Measurements from ENCODE around the gene RPL36.

RPL36 gene

DNA sequence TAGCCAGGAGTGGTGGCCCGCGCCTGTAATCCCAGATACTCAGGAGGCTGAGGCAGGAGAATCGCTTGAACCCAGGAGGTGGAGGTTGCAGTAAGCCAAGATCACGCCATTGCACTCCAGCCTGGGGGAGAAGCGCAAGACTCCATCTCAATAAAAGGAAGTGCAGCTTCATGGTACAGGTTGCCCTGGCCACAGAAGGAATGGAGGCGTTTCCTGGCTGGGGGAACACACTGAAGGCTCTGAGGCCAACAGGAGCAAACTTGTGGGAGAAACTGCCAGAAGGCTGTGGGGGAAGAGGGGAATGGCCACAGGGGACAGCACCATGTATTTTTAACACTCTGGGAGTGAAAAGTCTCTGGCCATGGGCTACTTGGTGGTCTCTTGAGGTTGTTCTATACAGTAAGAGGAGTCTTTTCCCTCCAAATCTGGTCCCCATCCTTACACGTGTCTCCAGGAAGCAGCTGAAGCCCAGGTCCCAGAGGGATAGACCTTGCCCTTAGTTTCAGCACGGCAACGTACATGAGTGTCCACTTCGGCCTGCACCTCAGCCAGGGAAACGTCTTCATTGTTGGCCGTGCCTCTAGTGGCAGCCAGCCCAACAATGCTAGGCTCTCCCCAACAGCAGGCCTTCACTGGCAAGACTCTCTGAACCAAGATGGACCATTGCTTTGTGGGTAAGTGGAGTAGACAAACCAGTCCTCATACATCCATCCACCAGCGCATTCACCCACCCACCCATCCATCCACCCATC lies 17.2 kb upstream of the RPL36 start:
- no peak for DNase-seq (ENCODE audit: extremely low spot score, insufficient read length, low read depth)
- no peak for FAIRE-seq

DNA sequence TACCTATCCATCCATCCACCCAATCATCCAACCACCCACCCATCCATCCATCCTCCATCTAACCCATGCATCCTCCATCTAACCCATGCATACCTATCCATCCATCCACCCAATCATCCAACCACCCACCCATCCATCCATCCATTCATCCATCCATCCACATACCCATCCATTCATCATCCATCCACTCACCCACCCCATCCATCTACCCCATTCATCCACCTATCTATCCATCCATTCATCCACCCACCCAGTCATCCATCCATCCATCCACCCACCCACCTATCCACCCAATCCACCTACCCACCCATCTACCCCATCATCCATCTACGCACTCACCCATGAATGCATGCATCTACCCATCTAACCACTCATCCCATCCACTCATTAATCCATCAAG lies 16.3 kb upstream of the RPL36 start:
- FAIRE-seq (no peak), DNase-seq (ENCODE audit: extremely low spot score, insufficient read length, low read depth) (no peak)

DNA sequence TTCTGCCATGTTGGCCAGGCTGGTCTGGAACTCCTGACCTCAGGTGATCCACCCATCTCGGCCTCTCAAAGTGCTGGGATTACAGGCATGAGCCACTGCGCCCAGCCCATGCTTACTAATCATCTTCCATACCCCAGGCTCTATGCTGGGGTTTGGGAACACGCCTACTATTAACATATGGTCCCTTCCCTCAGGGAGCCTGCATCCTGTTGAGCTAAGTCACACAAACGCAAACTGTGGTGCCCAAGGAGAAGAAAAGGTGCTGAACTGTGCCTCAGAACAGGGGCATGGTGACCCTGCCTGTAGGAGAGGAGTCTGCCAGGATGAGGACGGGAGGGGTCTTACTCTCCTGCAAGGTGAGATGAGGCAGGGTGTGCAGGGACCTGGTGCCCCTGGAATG lies 15.4 kb upstream of the RPL36 start:
- DNase-seq (ENCODE audit: extremely low spot score, insufficient read length, low read depth) = no peak

DNA sequence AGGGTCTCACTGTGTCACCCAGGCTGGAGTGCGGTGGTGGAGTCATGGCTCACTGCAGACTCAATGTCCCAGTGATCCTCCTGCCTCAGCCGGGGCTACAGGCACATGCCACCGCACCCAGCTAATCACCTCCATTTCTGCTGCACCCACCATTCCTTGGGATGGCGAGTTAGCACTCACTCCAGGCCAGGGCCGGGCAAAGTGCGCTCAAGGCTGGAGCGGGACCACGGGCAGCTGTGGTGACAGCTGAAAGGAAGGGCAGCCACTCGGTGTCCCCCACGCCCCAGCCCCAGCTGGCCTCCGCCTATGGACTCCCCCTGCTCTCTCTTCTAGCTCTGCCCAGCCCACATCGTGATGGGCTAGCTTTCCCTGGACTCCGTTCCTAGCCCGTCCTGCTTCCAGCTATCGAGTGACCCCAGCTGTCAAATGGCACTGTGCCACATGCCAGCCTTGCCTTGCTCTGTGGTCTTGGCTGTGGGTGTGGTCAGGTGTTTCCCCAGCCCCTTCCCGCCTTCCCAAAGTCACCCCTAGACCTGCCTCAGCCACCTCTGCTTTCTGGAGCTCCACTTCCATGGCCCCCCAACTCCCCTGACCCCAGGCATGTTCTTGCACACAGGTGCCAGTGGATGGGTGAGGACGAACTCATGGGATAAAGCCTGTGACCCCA lies 13.9 kb upstream of the RPL36 start:
- DNase-seq (ENCODE audit: extremely low spot score, insufficient read length, low read depth) (no peak), FAIRE-seq (no peak)

More for the DNA sequence above, 15.4 kb upstream of the RPL36 start:
- no peak for FAIRE-seq

DNA sequence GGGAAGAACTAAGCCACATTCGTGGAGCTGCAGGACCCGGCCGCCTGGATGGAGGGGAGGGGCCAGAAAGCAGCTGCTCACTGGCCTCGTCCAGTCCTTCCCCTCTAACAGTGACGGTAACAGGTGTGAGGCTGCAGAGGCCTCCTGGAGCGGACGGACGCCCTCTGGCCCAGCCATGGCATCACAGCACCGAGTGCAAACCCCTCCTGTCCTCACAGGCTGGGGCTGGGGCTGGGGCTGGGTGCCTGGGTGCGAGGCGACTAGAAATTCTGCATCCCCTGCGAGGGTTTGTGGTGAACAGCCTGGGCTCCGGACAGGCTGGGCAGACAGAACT lies 13.4 kb upstream of the RPL36 start:
- DNase-seq (ENCODE audit: extremely low spot score, insufficient read length, low read depth) (no peak), FAIRE-seq (no peak)

DNA sequence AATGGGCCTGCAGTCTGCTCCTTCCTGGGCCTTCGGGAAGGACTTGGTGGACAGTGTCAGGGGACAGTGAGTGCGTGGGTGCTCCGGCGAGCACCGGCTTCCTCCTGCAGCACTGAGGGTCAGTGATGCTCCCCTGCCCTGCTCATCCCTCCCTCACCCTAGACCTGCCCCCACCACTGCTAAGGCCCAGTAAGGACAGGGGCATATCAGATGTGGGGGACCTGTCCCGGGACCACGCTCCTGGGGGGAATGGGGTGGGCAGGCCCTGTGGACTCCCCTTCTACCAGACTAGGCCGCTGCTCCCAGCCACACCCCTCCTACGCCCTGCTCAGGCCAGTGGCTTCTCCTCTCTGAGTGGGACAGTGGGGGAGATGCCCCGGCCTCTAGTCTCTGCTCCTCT lies 13.0 kb upstream of the RPL36 start:
- FAIRE-seq = no peak

DNA sequence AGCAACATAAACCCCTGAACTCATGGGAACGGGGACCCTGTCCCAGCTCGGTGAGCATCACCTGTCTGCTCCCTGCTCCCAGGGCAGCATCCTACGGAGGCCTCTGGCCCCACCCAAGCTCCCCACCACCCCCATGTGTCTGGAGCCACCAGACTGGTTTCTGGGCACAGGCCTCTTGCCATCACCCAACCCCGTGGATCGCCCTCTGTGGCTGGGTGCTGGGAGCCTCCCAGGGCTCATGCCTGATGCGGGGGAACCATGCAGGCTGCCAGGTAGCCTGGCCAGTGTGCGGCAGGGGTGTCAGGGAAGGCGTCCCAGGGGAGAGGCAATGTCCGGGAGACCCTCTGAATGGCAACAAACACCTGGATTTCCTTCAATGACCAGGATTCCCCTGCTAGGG lies 12.5 kb upstream of the RPL36 start:
- no peak for DNase-seq (ENCODE audit: extremely low spot score, insufficient read length, low read depth)
- FAIRE-seq = no peak

More for the DNA sequence above, 13.0 kb upstream of the RPL36 start:
- no peak for DNase-seq (ENCODE audit: extremely low spot score, insufficient read length, low read depth)

DNA sequence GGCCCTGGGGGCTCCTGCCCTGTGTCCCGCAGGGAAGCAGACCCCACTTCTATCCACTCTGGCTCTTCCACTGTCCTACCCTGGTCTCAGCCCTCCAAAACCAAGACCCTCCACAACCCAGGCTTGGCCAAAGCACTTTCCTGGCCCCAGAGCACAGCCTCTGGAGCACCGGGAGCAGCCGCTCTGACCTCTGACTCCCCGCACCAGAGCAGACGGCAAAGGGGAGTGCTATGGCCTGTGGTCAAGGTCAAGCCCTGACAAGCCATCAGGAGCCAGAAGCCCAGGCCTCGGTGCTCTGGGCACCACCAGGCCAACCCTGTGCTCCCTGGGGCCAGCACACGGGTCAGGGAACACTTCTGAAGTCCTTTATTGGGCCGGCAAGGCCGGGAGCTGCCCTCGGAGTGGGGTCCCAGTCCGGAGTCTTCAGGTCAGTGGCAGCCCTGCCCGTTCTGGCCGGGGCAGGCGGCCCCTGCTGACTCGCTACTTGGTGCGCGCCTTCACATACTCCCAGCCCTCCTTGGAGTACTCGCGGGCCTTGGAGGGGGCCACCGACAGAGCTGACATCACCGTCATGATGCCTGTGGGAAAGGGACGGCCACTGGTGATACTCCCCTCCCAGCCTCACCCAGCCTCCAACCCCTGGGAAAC lies 11.9 kb upstream of the RPL36 start:
- FAIRE-seq = no peak
- DNase-seq (ENCODE audit: extremely low spot score, insufficient read length, low read depth) = no peak

DNA sequence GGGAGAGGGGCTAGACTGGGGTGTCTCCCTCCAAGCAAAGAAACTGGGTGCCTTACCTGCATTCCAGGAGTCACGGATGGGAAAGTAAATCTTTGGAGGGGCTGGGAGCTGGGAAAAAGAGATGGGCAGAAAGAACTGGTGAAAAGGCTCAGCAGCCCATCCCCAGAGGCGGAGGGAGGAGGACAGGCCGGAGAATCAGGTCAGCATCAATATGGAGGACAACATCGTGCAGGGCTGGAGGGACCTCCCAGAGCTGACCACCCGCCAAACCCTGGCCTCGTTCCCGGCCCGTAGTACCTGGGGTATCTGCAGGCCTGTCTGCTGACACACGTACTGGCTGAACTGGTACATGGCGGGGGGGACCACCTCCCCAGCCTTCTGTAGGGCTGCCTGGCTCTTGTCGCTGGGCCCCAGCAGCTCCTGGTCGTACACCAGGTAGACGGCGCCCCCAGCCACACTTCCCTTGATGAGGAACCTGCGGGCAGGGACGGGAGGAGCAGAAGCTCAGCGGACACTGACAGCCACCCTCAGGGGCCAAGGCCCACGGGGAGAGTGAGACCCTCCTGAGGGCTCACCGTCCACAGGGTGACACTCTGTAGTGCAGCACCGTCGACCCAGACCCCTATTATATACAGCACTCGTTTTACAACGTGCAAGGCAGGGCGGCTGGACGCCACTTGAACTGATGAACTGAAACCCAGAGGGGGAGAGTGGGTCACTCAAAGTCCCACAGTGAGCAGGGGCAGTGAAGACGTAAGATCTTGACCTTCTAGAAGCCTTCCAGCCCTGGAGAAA lies 10.6 kb upstream of the RPL36 start:
- DNase-seq (ENCODE audit: extremely low spot score, insufficient read length, low read depth) (no peak), FAIRE-seq (no peak)

DNA sequence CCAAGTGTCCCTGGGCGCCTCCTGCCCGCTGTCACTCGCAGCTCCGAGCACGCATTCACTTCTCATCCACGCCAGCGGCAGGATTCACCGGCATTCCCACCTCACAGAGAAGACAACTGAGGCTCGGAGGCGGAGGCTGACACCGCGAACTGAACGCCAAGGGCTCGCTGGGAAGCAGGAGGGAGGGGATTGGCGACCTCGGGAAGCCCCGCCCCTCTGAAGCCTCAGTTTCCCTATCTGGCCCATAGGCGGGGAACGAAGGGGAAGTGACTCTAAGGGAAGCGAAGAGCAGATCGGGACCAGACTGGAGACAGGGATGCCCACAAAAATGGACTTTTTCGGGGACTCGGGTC lies 10.0 kb upstream of the RPL36 start:
- no peak for DNase-seq (ENCODE audit: extremely low spot score, insufficient read length, low read depth)
- no peak for FAIRE-seq

DNA sequence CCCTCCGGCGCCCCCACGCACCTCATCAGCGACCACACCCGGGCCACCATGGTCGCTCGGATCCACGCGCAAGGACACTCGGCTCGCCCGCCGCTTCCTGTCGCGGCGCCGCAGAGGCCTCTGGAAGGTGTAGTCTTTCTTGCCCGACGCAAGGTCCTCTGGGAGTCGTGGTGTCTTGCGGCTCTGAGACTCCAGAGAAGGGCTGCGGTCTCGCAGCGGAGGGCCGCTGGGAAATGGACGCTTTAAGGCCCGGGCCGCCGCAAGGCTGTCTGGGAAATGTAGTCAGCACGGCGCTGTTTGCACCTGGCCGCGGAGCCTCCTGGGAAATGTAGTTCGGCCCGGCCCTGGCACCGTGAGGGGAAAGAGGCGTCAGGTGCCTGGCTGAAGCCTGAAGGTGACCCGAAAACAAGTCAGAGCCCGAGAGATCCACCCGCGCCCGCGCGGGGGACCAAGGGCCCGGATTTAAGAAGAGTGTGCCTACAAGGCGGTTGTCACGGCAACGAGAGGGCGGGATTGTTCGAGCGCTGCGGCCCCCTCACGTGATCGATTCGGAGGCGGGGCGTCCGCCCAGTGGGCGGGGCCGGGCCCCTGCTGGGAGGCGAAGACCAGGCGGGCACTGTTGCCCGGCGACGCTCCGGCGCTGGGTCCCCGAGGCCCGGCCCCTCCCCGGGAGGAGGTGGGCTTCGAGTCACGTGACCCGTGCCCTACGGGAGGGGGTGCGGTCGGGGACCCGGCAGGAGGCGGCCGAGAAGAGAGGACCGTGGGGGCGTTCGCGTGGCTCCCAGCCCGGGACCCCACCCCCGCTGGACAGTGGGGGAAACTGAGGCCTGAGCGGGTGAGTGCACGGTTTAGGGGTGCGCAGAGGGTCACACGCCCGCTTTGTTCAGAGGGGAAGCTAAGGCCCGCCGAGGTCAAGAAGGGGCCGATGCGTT lies 9.4 kb upstream of the RPL36 start, which contains the start of the genes HSD11B1L and MICOS13:
Gene HSD11B1L, plus strand, starts transcription at position 591 of the 932 bp plus-strand sequence. CDS start 3,806 bp downstream, outside the sequence.
Gene MICOS13, minus strand, starts transcription at position 80 of the 932 bp plus-strand sequence. Its CDS starts 30 bp downstream, at position 50.
- peak; percentile 92 for DNase-seq (ENCODE audit: extremely low spot score, insufficient read length, low read depth)

DNA sequence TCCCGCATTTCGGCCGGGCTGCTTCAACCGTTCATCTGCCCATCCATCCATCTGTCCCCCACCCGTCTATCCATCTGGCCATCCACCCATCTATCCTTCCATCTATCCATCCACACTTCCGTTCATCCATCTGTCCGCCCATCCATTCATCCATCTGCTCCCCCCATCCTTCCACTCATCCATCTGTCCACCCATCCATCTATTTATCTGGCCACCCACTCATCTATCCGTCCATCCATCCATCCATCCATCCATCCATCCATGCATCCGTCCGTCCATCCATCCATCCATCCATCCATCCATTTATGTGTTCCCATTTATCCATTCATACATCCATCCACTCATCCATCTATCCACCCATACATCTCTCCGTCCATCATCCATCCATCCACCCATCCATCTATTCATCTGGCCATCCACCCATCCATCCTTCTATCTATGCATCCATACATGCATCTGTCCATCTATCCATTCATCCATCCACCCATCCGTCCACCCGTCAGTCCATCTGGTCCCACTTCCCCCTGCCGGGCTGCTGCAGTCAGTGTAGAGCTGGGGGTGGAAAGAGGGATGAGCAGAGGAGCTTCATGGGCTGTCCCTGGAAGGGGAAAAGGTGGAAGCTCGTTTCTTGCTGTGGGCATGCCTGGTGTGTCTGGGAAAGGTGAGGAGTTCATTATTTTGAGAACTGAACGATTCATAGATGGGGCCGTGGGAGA lies 8.5 kb upstream of the RPL36 start:
- DNase-seq (ENCODE audit: extremely low spot score, insufficient read length, low read depth) = no peak
- no peak for FAIRE-seq

More for the DNA sequence above, 9.4 kb upstream of the RPL36 start, which contains the start of the genes HSD11B1L and MICOS13:
- peak; percentile 100 for FAIRE-seq

DNA sequence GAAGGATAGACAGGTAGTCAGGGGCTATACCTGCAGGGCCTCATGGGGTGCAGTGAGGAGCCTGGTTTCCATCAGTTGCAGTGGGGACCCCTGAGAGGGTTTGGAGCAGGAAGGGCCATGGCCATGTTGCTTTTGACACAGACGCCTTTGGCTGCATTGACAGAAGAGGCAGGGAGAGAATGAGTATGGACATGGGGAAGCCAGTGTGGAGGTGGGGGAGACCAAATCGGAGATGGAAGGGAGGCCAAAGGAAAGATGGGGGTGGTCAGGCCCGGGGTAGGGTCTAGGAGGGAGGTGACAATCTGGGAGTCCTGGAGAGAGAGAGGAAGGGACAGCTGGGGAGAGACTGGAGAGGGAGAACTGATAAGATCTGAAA lies 8.0 kb upstream of the RPL36 start:
- DNase-seq (ENCODE audit: extremely low spot score, insufficient read length, low read depth) = no peak
- FAIRE-seq = no peak

DNA sequence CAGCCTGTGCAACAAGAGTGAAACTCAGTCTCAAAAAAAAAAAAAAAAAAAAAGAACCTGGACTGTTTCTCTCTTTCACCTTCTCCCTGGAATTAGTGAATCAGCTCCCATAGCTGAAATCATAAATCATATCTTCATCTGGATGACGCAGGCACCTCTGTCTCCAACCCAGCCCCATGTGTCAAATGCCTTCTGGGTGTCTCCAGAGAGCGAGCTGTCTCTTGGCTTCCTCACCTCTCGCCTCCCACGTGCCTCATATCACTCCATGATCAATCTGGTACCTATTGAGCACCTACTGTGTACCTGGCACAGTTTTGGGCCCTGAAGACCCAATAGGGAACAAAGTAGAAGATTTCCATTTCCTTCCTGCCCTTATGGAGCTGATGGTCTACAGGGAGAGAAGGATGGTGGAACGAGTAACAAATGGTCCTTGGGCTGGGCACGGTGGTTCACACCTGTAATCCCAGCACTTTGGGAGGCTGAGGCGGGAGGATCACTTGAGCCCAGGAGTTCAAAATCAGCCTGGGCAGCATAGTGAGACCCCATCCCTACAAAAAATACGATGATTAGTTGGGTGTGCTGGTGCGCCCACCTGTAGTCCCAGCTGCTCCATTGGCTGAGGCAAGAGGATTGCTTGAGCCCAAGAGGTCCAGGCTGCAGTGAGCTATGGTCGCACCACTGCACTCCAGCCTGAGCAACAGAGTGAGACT lies 6.8 kb upstream of the RPL36 start:
- FAIRE-seq (no peak), DNase-seq (ENCODE audit: extremely low spot score, insufficient read length, low read depth) (no peak)

DNA sequence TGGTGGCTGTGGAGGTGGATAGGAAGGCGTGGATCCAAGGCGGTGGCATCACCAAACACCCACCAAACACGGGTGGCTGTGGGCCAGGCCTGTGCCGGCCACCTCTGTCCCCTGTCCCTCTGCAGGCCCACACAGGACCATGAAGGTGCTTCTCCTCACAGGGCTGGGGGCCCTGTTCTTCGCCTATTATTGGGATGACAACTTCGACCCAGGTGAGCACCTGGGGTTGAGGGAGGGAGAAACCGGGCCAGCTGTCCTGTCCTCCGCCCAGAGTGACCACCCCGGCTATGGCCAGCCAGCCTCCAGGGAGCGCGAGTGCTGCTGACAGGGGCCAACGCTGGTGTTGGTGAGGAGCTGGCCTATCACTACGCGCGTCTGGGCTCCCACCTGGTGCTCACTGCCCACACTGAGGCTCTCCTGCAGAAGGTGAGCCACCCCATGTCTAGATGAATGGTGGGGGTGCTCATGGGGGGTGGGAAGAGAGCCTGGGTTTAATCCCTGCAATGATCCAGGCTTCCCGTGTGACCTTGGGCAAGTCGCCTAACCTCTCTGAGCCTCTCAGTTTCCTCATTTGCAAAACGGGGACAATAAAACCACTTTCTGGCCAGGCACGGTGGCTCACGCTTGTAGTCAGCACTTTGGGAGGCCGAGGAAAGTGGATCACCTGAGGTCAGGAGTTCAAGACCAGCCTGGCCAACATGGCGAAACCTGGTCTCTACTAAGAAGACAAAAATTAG lies 5.2 kb upstream of the RPL36 start:
- FAIRE-seq (no peak), DNase-seq (ENCODE audit: extremely low spot score, insufficient read length, low read depth) (no peak)

DNA sequence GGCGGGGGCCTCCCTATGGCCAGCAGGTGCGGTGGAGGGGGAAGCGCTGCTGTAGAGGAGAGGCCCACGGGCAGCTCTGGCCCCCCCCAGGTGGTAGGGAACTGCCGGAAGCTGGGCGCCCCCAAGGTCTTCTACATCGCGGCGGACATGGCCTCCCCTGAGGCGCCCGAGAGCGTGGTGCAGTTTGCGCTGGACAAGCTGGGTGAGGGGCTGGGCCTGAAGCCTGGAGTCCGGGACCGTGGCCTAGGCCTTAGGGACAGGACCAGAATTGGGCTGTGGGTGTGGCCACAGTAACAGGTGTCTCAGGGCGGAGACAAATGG lies 3.8 kb upstream of the RPL36 start:
- DNase-seq (ENCODE audit: extremely low spot score, insufficient read length, low read depth) = no peak
- FAIRE-seq = no peak

DNA sequence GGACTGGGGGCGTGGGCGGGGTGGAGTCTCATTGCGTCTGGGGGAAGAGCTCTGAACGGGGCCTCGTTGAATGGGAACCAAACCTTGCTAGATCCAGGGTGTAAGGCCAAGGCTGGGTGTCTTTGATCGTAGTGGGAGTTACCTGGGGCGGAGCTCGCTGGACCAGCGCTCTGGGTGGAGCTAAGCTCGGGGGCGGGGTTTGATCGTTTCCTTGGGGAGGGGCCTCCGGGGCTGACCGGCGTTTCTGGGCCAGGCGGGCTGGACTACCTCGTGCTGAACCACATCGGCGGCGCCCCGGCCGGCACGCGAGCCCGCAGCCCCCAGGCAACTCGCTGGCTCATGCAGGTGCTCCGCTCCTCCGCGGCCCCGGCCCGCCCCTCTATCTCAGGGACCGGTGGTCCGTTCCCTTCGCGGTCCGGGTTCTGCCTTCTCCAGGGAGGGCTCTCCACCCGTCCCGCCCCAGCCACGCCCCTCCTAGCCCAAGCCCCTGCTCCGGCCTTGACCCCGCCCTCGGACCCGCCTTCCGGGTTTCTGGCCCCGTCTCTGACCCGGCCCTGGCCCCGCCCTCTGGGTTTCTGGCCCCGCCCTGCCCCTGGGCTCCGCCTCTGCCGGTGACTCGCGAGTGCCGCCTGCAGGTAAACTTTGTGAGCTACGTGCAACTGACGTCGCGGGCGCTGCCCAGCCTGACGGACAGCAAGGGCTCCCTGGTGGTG lies 3.3 kb upstream of the RPL36 start:
- peak; percentile 84 for DNase-seq (ENCODE audit: extremely low spot score, insufficient read length, low read depth)
- peak; percentile 95 for FAIRE-seq
